Colonic mucosa (tissue), 4 donors: Measurements from ENCODE around the gene TTN. TPM values are rescaled to one million over a fixed set of nuclear protein-coding genes. Genes with fewer than 3 reads are reported as not detected.

ENCODE experiments used
- DNase-seq: peaks from one replicate; pipeline ENCODE4 v3.0.0-alpha.2; 2020
- H3K27ac ChIP-seq: fragments of 200-600 bp; one replicate; pipeline ENCODE4 v1.8.0; 2021
- H3K27me3 ChIP-seq: fragments of 200-600 bp; one replicate; pipeline ENCODE4 v1.8.0; 2021
- H3K36me3 ChIP-seq: fragments of 200-600 bp; one replicate; pipeline ENCODE4 v1.8.0; 2021
- H3K4me1 ChIP-seq: fragments of 200-600 bp; one replicate; pipeline ENCODE4 v1.8.0; 2021; ENCODE audit warnings: mild to moderate bottlenecking
- H3K4me3 ChIP-seq: fragments of 200-600 bp; one replicate; pipeline ENCODE4 v1.8.0; 2021
- H3K9ac ChIP-seq, 2 donors: one replicate each; pipeline ENCODE4 v1.7.0; 2013; ENCODE audit warnings: control low read depth in 2 of 2, low read depth in 2 of 2, low read length in 2 of 2
- H3K9me3 ChIP-seq: fragments of 200-600 bp; one replicate; pipeline ENCODE4 v1.8.0; 2021
- intact Hi-C: fragments of 100-400 bp; cut with DNase I; formaldehyde crosslinking; loops from one replicate; pipeline ENCODE4 v1.14.1; 2022
- total RNA-seq, 2 donors: library from RNA; stranded (reverse); fragmentation: NEBNext Ultra II Directional in 1 of 2; extraction: Animal tissue kit (Norgen Biotek cat#: 25700) in 1 of 2; gene quantifications; one replicate each; pipeline ENCODE4 v1.2.1, GENCODE V29; 2021
- TF ChIP-seq, protein P1 (sequence below): fragments of 200-600 bp; IDR thresholded peaks from one replicate; pipeline ENCODE4 v1.8.0; 2022; ENCODE audit warnings: antibody characterized with exemption, mild to moderate bottlenecking
- donor health status: healthy.
- donor health status: DM: no; HTN: no; CAD: no.
- donor health status: DM: no; HTN: no; CAD: no.

Gene TTN
- total RNA-seq, 2 donors from 2014 or later: 0.99 to 1.8 TPM

GRCh38 chr2:178542161-178542560 is 265.1 kb downstream of the TTN start:
- Histone ChIP-seq H3K27ac (no peak overlapping the region), H3K4me1 (no peaks in the 10 kb centered on the region), H3K9me3 (no peaks in the 10 kb centered on the region), H3K9ac (no peak overlapping the region), H3K27me3 (no peaks in the 10 kb centered on the region), H3K4me3 (no peak overlapping the region), H3K36me3 (no peaks in the 10 kb centered on the region)
- TF ChIP-seq, protein P1, sequence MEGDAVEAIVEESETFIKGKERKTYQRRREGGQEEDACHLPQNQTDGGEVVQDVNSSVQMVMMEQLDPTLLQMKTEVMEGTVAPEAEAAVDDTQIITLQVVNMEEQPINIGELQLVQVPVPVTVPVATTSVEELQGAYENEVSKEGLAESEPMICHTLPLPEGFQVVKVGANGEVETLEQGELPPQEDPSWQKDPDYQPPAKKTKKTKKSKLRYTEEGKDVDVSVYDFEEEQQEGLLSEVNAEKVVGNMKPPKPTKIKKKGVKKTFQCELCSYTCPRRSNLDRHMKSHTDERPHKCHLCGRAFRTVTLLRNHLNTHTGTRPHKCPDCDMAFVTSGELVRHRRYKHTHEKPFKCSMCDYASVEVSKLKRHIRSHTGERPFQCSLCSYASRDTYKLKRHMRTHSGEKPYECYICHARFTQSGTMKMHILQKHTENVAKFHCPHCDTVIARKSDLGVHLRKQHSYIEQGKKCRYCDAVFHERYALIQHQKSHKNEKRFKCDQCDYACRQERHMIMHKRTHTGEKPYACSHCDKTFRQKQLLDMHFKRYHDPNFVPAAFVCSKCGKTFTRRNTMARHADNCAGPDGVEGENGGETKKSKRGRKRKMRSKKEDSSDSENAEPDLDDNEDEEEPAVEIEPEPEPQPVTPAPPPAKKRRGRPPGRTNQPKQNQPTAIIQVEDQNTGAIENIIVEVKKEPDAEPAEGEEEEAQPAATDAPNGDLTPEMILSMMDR: no peak
- intact Hi-C loops: no loop called here
- DNase-seq: no peak

GRCh38 chr2:178536037-178536436 is 271.2 kb downstream of the TTN start:
- no peaks in the 10 kb centered on the region for H3K36me3 ChIP-seq
- intact Hi-C loops: no loop called here
- H3K4me3 ChIP-seq: no peak overlapping the region
- H3K9me3 ChIP-seq: no peaks in the 10 kb centered on the region
- no peak overlapping the region for H3K27ac ChIP-seq
- no peaks in the 10 kb centered on the region for H3K27me3 ChIP-seq
- no peaks in the 10 kb centered on the region for H3K4me1 ChIP-seq
- no peak overlapping the region for H3K9ac ChIP-seq
- TF ChIP-seq, protein P1: no peak
- no peak for DNase-seq

- Histone ChIP-seq H3K27me3 (no peaks in the 10 kb centered on the region), H3K4me3 (no peak overlapping the region), H3K36me3 (no peaks in the 10 kb centered on the region), H3K9ac (no peak overlapping the region), H3K4me1 (no peaks in the 10 kb centered on the region), H3K9me3 (no peaks in the 10 kb centered on the region), H3K27ac (no peak overlapping the region)
- intact Hi-C loops: no loop called here
- TF ChIP-seq, protein P1: no peak
- no peak for DNase-seq
Observed at GRCh38 chr2:178531168-178531567, 276.1 kb downstream of the TTN start.

- H3K27me3 ChIP-seq: no peaks in the 10 kb centered on the region
- no peak overlapping the region for H3K4me3 ChIP-seq
- no peak for DNase-seq
- intact Hi-C loops: no loop called here
- H3K4me1 ChIP-seq: no peaks in the 10 kb centered on the region
- no peak overlapping the region for H3K27ac ChIP-seq
- no peaks in the 10 kb centered on the region for H3K9me3 ChIP-seq
- TF ChIP-seq, protein P1: no peak
- no peaks in the 10 kb centered on the region for H3K36me3 ChIP-seq
- H3K9ac ChIP-seq: no peak overlapping the region
Observed at GRCh38 chr2:178530625-178531142, 276.5 kb downstream of the TTN start.

- intact Hi-C loops: no loop called here
- Histone ChIP-seq H3K9me3 (no peaks in the 10 kb centered on the region), H3K36me3 (no peaks in the 10 kb centered on the region), H3K27ac (no peak overlapping the region), H3K4me1 (no peaks in the 10 kb centered on the region), H3K4me3 (no peak overlapping the region), H3K27me3 (no peaks in the 10 kb centered on the region), H3K9ac (no peak overlapping the region)
- DNase-seq: no peak
- TF ChIP-seq, protein P1: no peak
Observed at GRCh38 chr2:178530131-178530530, 277.1 kb downstream of the TTN start.

DNA sequence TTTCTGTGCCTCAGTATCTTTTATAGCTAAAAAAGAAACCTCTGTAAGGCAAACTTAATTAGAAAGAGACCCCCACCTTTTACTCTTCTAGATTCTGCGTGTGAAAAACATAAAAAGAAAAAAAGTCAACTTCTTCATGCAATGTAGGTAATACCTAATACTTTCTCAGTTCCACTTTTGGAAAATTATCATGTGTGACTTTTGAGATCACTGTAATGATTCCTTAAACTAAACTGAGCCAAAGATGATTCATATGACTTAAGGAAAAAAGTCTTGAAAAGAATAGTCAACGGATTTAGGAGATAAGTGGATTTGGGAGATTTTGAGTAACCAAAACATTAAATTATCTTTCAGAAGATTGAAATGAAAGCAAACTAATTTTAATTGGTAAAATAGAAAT is 278.0 kb downstream of the TTN start:
- Histone ChIP-seq H3K9ac (no peak overlapping the region), H3K27ac (no peak overlapping the region), H3K36me3 (no peaks in the 10 kb centered on the region), H3K27me3 (no peaks in the 10 kb centered on the region), H3K9me3 (no peaks in the 10 kb centered on the region), H3K4me3 (no peak overlapping the region), H3K4me1 (no peaks in the 10 kb centered on the region)
- no peak for DNase-seq
- intact Hi-C loops: no loop called here
- TF ChIP-seq, protein P1: no peak
